Measurements from ENCODE around the gene PRDX1.
"Not testable (repeated sequence)": the region's sequence is repeated elsewhere in the genome, so short reads cannot be mapped to it uniquely, and the experiment has no call there.

PRDX1 gene

DNA sequence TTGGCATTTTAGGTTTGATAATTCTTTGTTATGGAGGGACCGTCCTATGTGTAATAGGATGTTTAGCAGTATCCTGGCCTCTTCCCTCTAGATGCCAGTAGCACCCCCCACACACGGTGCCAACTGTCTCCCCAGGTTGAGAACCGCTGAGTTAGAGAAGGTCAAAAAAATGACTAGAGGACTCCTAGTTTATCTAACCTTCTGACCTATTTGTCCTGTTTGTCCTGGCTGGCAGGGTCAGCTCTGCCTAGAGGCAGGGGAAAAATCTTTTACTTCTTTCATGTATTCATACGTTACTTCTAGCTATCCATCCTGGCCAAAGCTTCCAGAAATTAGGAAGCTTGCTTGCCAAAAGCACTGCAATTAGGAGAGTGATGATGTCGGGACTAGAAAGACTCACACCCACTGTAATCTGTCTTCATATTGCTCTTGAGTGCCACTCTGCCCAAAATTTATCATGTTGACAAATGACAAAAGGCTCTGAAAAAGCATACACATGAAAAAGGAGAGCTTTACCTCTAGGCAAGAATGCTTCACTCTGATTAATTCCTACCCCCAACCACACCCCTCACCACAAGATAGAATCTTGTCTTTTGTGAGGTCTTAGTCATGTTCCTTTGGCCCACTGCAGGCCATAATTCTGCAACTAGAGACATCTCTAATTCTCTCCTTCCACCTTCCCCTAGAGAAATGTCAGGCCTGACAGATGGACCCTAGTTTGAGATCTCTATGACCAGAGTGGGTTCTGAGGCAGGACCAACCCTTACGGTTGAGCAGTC lies 14.5 kb upstream of the PRDX1 start:
- DNase-seq: no peak

GRCh38 chr1:45531873-45532272 lies 10.2 kb upstream of the PRDX1 start:
- peak; percentile 38 to 68 (median 50) for DNase-seq

DNA sequence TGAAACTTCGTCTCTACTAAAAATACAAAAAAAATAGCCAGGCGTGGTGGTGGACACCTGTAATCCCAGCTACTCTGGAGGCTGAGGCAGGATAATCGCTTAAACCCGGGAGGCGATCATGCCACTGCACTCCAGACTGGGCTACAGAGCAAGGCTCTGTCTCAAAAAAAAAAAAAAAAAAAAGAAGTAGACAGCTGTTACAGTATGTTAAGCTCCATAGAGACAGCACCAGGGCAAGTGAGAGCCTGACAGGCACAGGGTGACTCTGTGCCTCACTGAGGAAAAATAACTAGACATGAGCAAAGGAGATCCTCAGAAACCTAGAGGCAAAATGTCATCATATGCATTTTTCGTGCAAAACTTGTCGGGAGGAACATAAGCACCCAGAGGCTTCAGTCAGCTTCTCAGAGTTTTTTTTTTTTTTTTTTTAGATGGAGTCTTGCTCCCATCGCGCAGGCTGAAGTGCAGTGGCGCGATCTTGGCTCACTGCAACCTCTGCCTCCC lies 9.0 kb upstream of the PRDX1 start:
- no peak for DNase-seq

DNA sequence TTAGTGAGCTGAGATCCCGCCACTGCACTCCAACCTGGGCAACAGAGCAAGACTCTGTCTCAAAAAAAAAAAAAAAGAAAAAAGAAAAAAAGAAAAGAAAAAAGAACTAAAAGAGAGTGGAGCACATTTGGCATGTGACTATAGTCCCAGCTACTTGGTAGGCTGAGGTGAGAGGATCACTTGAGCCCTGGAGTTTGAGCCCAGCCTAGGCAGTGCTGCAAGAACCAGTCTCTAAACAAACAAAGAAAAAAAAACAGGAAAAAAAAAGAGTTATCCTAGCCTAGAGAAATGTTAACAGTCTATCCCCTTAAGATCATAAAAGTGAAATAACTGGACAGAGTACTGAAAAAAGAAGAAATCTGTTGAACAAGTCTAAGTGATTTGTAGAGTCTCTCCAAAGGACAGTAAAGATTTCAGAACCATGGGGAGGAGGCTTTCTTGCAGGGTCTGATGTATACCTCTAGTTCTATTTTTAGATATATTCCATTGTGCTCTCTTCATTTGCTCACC lies 4.5 kb upstream of the PRDX1 start:
- DNase-seq: no peak

DNA sequence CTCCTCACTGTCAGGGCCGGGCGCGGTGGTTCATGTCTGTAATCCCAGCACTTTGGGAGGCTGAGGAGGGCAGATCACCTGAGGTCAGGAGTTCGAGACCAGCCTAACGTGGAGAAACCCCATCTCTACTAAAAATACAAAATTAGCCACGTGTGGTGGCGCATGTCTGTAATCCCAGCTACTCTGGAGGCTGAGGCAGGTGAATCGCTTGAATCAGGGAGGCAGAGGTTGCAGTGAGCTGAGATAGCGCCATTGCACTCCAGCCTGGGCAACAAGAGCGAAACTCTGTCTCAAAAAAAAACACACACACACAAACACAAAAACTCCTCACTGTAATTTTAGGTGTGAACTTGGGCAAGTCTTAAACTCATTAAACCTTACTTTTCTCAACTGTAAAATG lies 2.3 kb upstream of the PRDX1 start:
- DNase-seq: not testable (repeated sequence)

DNA sequence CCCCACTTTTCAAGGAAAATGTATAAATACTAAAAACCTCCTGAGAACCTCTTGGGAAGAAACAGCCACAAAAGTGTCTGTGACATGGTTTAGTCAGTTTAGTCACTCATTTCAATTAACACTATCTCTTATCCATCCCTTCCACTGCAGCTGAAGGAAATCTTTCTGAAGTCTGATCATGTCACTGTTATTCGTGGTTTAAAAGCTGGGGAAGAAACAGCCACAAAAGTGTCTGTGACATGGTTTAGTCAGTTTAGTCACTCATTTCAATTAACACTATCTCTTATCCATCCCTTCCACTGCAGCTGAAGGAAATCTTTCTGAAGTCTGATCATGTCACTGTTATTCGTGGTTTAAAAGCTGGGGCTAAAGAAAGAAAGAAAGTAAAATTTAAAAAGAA lies 1.8 kb upstream of the PRDX1 start:
- DNase-seq: not testable (repeated sequence)

DNA sequence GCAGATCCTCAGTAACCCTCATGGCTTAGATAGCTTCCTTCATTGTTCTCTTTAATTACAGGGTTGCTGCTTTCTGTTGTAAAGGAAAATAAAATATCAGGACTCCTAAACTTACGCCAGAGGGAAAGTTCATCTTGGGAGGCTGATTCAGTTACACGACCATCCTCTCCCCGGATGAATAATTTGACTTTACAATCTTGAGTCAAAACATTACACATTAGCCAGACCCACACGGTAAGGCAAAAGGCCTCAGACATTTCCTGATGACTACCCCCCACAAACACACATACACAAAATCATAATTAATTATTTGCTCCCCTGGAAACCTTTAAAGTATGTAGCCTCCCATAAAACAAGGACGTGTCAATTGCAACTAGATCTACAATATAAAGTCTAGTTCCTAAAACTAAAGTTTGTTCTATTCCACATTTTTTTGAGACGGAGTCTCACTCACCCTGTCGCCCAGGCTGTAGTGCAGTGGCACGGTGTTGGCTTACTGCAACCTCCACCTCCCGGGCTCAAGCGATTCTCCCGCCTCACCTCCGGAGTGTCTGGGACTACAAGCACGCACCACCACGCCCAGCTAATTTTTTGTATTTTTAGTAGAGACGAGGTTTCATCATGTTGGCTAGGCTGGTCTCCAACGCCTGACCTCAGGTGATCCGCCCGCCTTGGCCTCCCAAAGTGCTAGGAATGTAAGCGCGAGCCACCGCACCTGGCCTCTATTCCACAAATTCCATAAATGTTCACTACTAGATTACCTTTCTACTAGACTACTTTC lies 830 bp upstream of the PRDX1 start:
- DNase-seq: peak; percentile 47 to 75 (median 67)

- not testable (repeated sequence) for DNase-seq
Observed at GRCh38 chr1:45519774-45520173, 1.9 kb downstream of the PRDX1 start.

DNA sequence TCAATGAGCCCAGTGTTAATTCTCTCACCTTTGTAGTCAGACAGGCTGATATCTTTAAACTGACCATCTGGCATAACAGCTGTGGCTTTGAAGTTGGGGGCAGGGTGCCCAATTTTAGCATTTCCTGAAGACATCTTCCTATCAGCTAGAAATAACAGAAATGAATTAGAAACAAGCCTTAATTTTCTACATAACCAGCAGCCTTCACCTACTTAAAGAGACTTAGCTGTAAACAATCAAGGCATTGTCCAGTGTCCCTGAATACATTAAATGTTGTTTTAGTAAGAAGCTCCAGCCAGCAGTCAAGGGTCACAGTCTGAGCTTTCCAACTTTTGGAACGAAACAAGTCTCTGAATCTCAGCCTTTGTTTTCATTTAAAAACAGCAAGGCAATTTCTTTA lies 2.8 kb downstream of the PRDX1 start:
- DNase-seq: no peak

GRCh38 chr1:45518366-45518765 lies 3.3 kb downstream of the PRDX1 start:
- not testable (repeated sequence) for DNase-seq

DNA sequence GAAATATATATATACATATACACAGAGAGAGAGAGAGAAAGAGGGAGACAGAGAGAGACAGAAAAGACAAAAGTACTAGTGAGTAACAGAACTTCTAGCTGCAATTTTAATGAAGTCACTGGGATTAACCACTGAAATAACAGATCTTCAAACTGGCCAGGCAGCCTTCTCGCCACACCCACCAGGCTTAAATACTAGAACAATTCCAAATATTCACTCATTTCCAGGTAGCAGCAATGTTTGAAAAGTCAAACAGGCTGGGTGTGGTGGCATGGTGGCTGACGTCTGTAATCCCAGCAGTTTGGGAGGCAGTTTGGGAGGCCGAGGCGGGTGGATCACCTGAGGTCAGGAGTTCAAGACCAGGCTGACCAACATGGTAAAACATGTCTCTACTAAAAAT lies 5.2 kb downstream of the PRDX1 start:
- DNase-seq: no peak

GRCh38 chr1:45516036-45516435 lies 5.6 kb downstream of the PRDX1 start:
- no peak for DNase-seq

- not testable (repeated sequence) for DNase-seq
Observed at GRCh38 chr1:45513532-45514260, 8.0 kb downstream of the PRDX1 start.

DNA sequence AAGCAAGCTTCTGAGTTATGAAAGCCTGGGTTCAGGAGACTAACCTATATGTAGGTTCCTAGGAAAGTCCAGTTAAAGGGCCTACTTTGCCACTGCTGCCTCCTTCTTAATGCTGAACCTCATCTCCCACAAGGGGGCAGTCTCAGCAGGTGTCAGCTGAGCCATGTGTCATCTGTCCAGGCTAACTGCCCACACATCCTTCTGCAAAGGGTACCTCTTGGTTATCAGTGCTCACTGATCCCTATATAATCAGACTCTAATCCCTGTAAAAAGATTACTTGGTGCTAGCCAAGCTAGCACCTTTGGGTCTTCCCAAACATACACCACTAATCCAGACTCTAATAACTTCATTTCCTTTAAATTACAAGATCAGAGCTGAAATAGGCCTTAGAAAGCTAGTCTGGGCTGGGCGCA lies 9.0 kb downstream of the PRDX1 start:
- DNase-seq: peak; percentile 85 to 87 (median 85)

DNA sequence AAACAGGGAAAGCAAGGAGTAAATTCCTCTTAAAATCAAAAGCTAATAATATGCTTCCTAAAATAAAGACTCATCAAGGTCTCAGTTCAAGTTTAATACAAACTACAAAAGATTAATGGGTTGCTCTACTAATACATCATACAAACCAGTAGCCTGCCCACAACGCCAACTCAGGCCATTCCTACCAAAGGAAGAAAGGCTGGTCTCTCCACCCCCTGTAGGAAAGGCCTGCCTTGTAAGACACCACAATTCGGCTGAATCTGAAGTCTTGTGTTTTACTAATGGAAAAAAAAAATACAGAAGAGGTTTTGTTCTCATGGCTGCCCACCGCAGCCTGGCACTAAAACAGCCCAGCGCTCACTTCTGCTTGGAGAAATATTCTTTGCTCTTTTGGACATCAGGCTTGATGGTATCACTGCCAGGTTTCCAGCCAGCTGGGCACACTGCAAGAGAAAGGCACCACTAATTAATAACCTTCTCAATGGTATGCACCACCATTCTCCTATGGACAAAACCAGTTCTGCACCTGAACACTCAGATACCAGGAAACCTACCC lies 10.6 kb downstream of the PRDX1 start:
- no peak for DNase-seq

GRCh38 chr1:45510036-45510971 lies 11.4 kb downstream of the PRDX1 start:
- no peak for DNase-seq

GRCh38 chr1:45508295-45509151 lies 13.2 kb downstream of the PRDX1 start:
- no peak for DNase-seq

GRCh38 chr1:45507893-45508292 lies 13.8 kb downstream of the PRDX1 start:
- DNase-seq: no peak

DNA sequence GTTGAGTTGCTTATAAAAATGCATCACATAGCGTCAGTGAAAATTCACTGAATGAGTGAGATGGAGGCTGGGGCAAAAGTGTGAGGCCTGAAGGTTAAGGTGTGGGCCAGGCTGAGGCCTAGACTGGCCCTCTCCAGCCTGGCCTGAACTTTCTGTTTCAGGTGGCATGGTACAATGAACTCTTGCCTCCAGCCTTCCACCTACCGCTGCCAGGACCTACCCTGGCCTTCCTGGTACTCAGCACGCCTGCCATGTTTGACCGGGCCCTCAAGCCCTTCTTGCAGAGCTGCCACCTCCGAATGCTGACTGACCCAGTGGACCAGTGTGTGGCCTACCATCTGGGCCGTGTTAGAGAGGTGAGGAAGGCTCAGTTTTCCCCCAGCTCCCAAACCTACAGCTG lies 14.5 kb downstream of the PRDX1 start:
- no peak for DNase-seq

Data from suppressor macrophage treated with lipopolysaccharide for 1 hour (primary cell).